GM10266 (cell line): ENCODE data around the gene CPT1B.

ENCODE experiments used
- DNase-seq: peaks from one replicate; pipeline ENCODE4 v3.0.0; 2012; ENCODE audit errors: extremely low spot score
- TF ChIP-seq, protein P1 (sequence below): IDR thresholded peaks from 2 replicates; pipeline ENCODE4 v1.5.1; 2012; ENCODE audit warnings: mild to moderate bottlenecking, low read depth; ENCODE audit not compliant: control insufficient read depth, insufficient read depth; ENCODE audit errors: missing control alignments

The CPT1B gene

DNA sequence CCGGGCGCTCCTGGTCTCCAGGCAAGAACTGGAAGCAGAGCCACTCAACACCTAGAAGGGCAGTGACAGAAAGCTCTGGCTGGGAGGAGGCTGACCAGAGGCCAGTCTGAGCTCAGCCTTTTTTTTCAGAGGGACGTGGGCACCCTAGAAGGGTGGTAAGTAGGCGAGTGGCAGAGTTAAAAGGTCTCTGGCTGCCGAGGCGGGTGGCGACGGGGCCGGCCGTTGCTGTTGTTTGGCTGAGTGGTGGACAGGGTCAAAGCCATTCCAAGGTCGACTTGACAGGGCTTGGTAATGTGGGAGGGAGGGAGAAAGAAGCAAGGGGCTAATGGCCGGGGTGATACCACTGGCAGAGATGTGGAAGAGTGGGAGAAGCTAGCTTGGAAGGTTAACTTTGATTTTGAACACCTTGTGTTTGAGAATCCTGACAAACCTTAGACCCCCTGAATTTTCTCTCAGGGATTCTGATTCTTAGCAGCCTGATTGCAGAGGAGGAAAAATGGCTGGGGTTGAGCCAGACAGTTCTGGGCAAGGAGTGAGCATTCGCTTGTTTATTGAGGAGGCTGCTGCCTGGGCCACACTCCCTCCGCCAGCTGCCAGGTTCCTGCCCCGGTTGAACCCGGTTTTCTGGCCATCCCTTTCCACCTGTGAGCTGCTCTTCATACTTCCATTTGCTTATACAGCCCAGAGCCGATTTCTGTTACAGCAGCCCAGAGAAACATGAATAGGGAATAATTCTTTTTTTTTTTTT, 14.6 kb downstream of the CPT1B start:
- no peak for DNase-seq
- TF ChIP-seq, protein P1, sequence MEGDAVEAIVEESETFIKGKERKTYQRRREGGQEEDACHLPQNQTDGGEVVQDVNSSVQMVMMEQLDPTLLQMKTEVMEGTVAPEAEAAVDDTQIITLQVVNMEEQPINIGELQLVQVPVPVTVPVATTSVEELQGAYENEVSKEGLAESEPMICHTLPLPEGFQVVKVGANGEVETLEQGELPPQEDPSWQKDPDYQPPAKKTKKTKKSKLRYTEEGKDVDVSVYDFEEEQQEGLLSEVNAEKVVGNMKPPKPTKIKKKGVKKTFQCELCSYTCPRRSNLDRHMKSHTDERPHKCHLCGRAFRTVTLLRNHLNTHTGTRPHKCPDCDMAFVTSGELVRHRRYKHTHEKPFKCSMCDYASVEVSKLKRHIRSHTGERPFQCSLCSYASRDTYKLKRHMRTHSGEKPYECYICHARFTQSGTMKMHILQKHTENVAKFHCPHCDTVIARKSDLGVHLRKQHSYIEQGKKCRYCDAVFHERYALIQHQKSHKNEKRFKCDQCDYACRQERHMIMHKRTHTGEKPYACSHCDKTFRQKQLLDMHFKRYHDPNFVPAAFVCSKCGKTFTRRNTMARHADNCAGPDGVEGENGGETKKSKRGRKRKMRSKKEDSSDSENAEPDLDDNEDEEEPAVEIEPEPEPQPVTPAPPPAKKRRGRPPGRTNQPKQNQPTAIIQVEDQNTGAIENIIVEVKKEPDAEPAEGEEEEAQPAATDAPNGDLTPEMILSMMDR, result no peak

DNA sequence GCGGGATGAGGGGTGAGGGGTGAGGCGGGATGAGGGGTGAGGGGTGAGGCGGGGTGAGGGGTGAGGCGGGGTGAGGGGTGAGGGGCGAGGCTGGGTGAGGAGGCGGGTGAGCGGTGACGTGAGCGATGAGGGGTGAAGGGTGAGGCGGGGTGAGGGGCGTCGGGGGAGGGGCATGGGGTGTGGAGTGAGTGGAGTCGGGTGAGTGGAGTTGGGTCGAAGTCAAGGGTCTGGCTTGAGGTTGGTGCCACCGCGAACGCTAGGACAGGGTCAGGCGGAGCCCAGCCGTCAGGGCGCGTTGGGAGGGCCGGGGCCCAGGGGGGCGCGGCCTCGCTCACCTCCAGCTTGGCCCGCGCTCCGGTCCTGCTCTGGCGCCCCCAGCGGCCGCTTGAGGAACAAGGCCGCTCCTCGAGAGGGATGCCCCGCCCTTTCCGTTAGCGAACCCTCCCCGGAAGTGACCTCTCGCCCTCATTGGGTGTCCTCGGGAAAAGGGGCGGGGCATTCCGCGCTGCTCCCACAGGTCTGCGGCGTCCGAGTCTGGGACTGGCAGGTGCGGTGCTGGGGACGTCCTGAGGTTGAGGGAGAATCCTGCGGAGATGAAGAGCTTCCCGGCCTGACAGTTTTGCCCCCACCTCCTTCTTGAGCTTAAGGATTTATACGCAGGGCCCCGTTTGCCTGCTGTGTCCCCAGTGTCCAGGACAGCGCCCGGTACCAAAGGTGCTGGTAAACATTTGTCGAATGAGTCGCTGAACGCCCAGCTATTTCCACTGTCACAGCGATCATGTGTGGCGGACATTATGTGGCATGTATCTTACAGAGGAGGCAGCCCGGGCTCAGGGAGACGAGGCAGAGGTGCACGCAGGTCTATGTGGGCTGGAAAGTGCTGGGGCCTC, 15.5 kb downstream of the CPT1B start, which contains the start of gene SYCE3:
TSS of gene SYCE3 (minus strand) at position 397 of the 890 bp plus-strand sequence. CDS start 6,514 bp downstream, outside the sequence.
- TF ChIP-seq, protein P1, result peak; percentile 96
- peak; percentile 98 for DNase-seq

DNA sequence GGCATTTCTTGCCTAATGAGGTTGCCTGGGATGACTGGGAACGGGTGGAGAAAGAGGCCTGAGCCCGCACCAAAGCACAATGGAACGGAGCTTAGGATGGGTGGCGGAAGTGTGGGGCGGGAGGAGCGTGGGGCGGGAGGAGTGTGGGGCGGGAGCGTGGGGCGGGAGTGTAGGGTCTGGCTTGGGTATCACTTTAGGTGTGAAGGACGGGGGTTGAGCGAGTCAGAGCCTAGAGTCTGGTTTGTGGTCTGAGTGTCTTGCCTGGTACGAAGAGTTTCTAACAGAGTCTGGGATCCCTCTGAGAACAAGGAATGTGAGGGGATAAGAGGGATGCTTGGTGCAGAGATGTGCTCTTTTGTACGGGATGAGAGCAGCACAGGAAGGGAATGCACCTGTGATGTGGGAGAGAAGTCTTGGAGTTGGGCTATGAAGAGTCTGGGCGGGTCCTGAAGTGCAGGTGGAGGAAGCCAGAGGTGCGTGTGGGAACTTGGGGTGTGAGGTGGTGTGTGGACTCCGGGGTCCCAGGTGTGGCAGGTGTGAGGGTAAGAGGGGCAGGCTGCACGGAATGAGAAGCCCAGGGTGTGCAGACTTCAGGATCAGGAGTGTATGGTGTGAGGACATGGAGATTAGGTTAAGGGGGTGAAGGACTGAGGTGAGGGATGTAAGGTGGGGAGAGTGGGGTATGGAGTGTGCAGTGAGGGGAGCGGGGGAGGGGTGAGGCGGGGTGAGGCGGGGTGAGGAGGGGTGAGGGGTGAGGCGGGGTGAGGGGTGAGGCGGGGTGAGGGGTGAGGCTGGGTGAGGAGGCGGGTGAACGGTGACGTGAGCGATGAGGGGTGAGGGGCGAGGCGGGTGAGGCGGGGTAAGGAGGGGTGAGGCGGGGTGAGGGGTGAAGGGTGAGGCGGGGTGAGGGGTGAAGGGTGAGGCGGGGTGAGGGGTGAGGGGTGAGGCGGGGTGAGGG, 16.5 kb downstream of the CPT1B start:
- TF ChIP-seq, protein P1, result no peak

DNA sequence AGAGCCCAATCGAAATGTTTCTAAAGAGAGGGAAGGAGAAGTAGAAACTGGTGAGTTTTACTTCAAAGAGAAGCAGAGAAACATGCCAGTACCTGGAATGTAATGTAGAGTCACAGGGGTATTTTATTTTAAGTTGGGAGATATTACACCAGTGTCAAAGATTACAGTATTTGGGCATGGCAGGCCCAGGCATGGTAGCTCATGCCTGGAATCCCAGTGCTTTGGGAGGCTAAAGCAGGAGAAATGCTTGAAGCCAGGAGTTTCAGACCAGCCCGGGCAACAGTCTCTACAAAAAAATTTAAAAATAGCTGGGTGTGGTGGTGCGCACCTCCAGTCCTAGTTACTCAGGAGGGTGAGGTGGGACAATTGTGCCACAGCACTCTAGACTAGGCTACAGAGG, 18.2 kb downstream of the CPT1B start:
- no peak for DNase-seq
- TF ChIP-seq, protein P1, result no peak

More for the DNA sequence above, 16.5 kb downstream of the CPT1B start:
- DNase-seq, result no peak

DNA sequence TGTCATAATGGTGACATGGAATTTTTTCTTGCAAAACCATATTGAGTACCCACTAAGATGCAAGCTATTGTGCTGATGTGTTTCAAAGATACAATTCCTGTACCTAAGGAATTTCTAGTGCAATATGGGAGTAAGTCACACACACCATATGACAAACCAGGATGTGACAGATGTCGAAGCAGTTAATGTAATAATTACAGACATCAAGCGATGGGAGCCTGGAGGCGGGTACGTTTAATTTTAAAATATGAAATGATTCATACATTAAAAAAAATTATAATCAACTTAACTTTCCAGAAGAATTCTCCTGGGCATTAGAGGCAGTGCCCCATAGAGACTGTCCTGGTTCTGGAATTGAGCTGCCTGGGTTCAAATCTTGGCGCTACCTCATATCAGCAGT, 21.5 kb downstream of the CPT1B start:
- TF ChIP-seq, protein P1, result no peak
- no peak for DNase-seq

DNA sequence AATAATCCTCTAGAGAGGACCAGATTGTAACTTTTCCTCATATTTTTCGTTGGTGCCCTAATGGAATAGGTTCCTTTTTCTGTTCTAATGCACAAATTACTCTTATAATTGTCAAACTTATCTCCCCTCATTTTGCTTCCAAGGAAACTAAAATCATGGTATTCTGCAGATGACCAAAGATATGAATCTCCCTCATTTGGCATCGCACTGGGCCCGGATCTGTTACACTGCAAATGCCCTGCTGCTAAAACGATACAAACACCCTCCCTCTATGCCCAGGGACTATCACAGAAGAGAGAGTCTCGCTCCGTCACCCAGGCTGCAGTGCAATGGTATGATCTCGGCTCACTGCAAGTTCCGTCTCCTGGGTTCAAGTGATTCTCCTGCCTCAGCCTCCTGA, 24.9 kb downstream of the CPT1B start:
- no peak for DNase-seq
- TF ChIP-seq, protein P1, result no peak
